Small intestine (tissue), 7 donors: ENCODE measurements around the gene THAP12. TPM values are rescaled to one million over a fixed set of nuclear protein-coding genes. Genes with fewer than 3 reads are reported as not detected.
"Not testable (repeated sequence)": the region's sequence is repeated elsewhere in the genome, so short reads cannot be mapped to it uniquely, and the experiment has no call there.

Experiments used
- DNase-seq, 2 donors: peaks; one replicate each; pipeline versions ENCODE4 v3.0.0 to v3.0.0-alpha.2; 2013
- FAIRE-seq: peaks from 2 replicates; lab custom pipeline; 2012; peaks lifted over from hg19 to GRCh38; lab: Jason Lieb, UNC
- H3K27ac ChIP-seq, 3 donors: one replicate each; pipeline ENCODE4 v1.5.1; 2013; ENCODE audit warnings: low read length in 2 of 3, mild to moderate bottlenecking in 2 of 3, control low read depth in 1 of 3, inconsistent platforms in 1 of 3, low read depth in 1 of 3, moderate library complexity in 1 of 3
- H3K27me3 ChIP-seq, 3 donors: one replicate each; pipeline ENCODE4 v1.6.1; 2013; ENCODE audit warnings: low read length in 3 of 3, inconsistent platforms in 1 of 3; ENCODE audit not compliant: control insufficient read depth in 3 of 3, insufficient read depth in 3 of 3
- H3K36me3 ChIP-seq, 3 donors: one replicate each; pipeline ENCODE4 v1.6.1; 2013; ENCODE audit warnings: low read length in 3 of 3, inconsistent platforms in 1 of 3, low read depth in 1 of 3, mild to moderate bottlenecking in 1 of 3, moderate library complexity in 1 of 3; ENCODE audit not compliant: control insufficient read depth in 3 of 3, insufficient read depth in 2 of 3
- H3K4me1 ChIP-seq, 3 donors: one replicate each; pipeline ENCODE4 v1.6.1; 2013; ENCODE audit warnings: low read length in 2 of 3, inconsistent platforms in 1 of 3, low read depth in 1 of 3, mild to moderate bottlenecking in 1 of 3, moderate library complexity in 1 of 3; ENCODE audit not compliant: control insufficient read depth in 3 of 3, insufficient read depth in 2 of 3
- H3K4me3 ChIP-seq, 3 donors: one replicate each; pipeline ENCODE4 v1.5.1; 2013; ENCODE audit warnings: low read length in 3 of 3, control low read depth in 1 of 3, inconsistent platforms in 1 of 3, low read depth in 1 of 3, mild to moderate bottlenecking in 1 of 3, moderate library complexity in 1 of 3
- H3K9me3 ChIP-seq, 2 donors: one replicate each; pipeline ENCODE4 v1.6.1; 2013; ENCODE audit warnings: low read depth in 1 of 2, low read length in 1 of 2; ENCODE audit not compliant: control insufficient read depth in 2 of 2, insufficient read depth in 1 of 2
- WGBS, 3 donors: extraction: QIAGEN DNeasy Blood & Tissue Kit; methylation state at CpG; one replicate each; pipeline ENCODE4 v1.1.7; 2013; 5-methylcytosine and 5-hydroxymethylcytosine counted together
- polyA plus RNA-seq, 4 donors: library from polyadenylated mRNA; stranded (reverse) in 3 of 4; unstranded in 1 of 4; fragments of 200-250 nt in 3 of 4; fragments of 120-200 nt in 1 of 4; gene quantifications; one replicate each; pipeline versions ENCODE4 v1.2.1 to v1.2.3, GENCODE V29; 2013
- donor health status: healthy with polysubstance abuse.
- donor health status: control.
- donor health status: control.
- donor health status: Bipolar disorder and iron deficiency.
- donor health status: healthy.

Gene THAP12
- polyA plus RNA-seq, 4 donors = 24.3 to 45.2 (median 28.9) TPM

GRCh38 chr11:76408171-76408965, 27.4 kb upstream of the THAP12 start:
- Histone ChIP-seq H3K4me3 (no peak overlapping the region), H3K4me1 (no peaks in the 10 kb centered on the region), H3K9me3 (no peaks in the 10 kb centered on the region), H3K27me3 (no peaks in the 10 kb centered on the region), H3K27ac (no peak overlapping the region), H3K36me3 (no peaks in the 10 kb centered on the region)
- DNase-seq = no peak
- 67 to 75% (median 68%) methylated on average over 7 of the region's 7 CpGs for WGBS, 3 donors
- FAIRE-seq = no peak

- DNase-seq (no peak), FAIRE-seq (no peak)
- H3K4me3 ChIP-seq = no peak overlapping the region
- no peaks in the 10 kb centered on the region for H3K27me3 ChIP-seq
- no peaks in the 10 kb centered on the region for H3K4me1 ChIP-seq
- H3K27ac ChIP-seq = no peak overlapping the region
- H3K9me3 ChIP-seq = no peaks in the 10 kb centered on the region
- no peaks in the 10 kb centered on the region for H3K36me3 ChIP-seq
- WGBS, 3 donors = 85 to 92% (median 91%) methylated on average over 4 of the region's 4 CpGs
Measured at GRCh38 chr11:76406359-76406758, 25.4 kb upstream of the THAP12 start.

- DNase-seq, H3K9me3 ChIP-seq, FAIRE-seq, H3K36me3 ChIP-seq, H3K4me3 ChIP-seq, H3K27me3 ChIP-seq, H3K27ac ChIP-seq, H3K4me1 ChIP-seq: not testable (repeated sequence)
- 80 to 89% (median 87%) methylated on average over 8 of the region's 8 CpGs for WGBS, 3 donors
Measured at GRCh38 chr11:76401484-76401883, 20.6 kb upstream of the THAP12 start.

GRCh38 chr11:76400967-76401366, 20.0 kb upstream of the THAP12 start:
- 81 to 91% (median 89%) methylated on average over 1 of the region's 1 CpG for WGBS, 3 donors
- FAIRE-seq (no peak), DNase-seq (no peak)

GRCh38 chr11:76397383-76397782, 16.5 kb upstream of the THAP12 start:
- DNase-seq (no peak), FAIRE-seq (no peak)
- H3K27ac ChIP-seq = no peak overlapping the region
- 90 to 92% (median 90%) methylated on average over 3 of the region's 3 CpGs for WGBS, 3 donors
- H3K27me3 ChIP-seq = no peaks in the 10 kb centered on the region
- H3K9me3 ChIP-seq = no peaks in the 10 kb centered on the region
- no peak overlapping the region for H3K4me3 ChIP-seq
- no peaks in the 10 kb centered on the region for H3K36me3 ChIP-seq
- H3K4me1 ChIP-seq = no peaks in the 10 kb centered on the region

More at GRCh38 chr11:76400967-76401366, 20.0 kb upstream of the THAP12 start:
- Histone ChIP-seq H3K9me3 (no peaks in the 10 kb centered on the region), H3K27ac (no peak overlapping the region), H3K4me1 (no peaks in the 10 kb centered on the region), H3K4me3 (no peak overlapping the region), H3K27me3 (no peaks in the 10 kb centered on the region), H3K36me3 (no peaks in the 10 kb centered on the region)

GRCh38 chr11:76395296-76395695, 14.4 kb upstream of the THAP12 start:
- 89 to 96% (median 91%) methylated on average over 1 of the region's 1 CpG for WGBS, 3 donors
- Histone ChIP-seq H3K4me3 (no peak overlapping the region), H3K27ac (no peak overlapping the region), H3K9me3 (no peaks in the 10 kb centered on the region), H3K4me1 (peaks cover 0 to 6% (median 1%) of the 10 kb centered on the region in 3 donors), H3K27me3 (no peaks in the 10 kb centered on the region), H3K36me3 (no peaks in the 10 kb centered on the region)
- DNase-seq = no peak
- no peak for FAIRE-seq

GRCh38 chr11:76394411-76394810, 13.5 kb upstream of the THAP12 start:
- H3K27me3 ChIP-seq = no peaks in the 10 kb centered on the region
- H3K4me3 ChIP-seq = no peak overlapping the region
- no peaks in the 10 kb centered on the region for H3K36me3 ChIP-seq
- no peaks in the 10 kb centered on the region for H3K9me3 ChIP-seq
- DNase-seq (no peak), FAIRE-seq (no peak)
- H3K27ac ChIP-seq = no peak overlapping the region
- H3K4me1 ChIP-seq = peaks cover 0 to 6% (median 1%) of the 10 kb centered on the region in 3 donors

- FAIRE-seq (no peak), DNase-seq (no peak)
- Histone ChIP-seq H3K4me1 (peaks cover 0 to 6% (median 1%) of the 10 kb centered on the region in 3 donors), H3K36me3 (no peaks in the 10 kb centered on the region), H3K27me3 (no peaks in the 10 kb centered on the region), H3K27ac (no peak overlapping the region), H3K9me3 (no peaks in the 10 kb centered on the region), H3K4me3 (no peak overlapping the region)
- 86 to 97% (median 92%) methylated on average over 1 of the region's 1 CpG for WGBS, 3 donors
Measured at GRCh38 chr11:76392870-76393269, 11.9 kb upstream of the THAP12 start.
